BLaER1 treated with 17β-estradiol and CSF1 and Interleukin-3, amounts not matched to agents 10 nM and 100 nM (cell line): ENCODE measurements around the gene INSC.

ENCODE experiments used
- H3K27ac ChIP-seq, 11 experiments: shearing (Covaris generic); formaldehyde crosslinking; 2 replicates each; pipeline ENCODE4 v1.8.1; 2022
- H3K27me3 ChIP-seq, 11 experiments: shearing (Covaris generic); formaldehyde crosslinking; 2 replicates each; pipeline ENCODE4 v1.8.1; 2022
- H3K36me3 ChIP-seq, 11 experiments: shearing (Covaris generic); formaldehyde crosslinking; 2 replicates each; pipeline ENCODE4 v1.8.1; 2022
- H3K4me1 ChIP-seq, 10 experiments: shearing (Covaris generic); formaldehyde crosslinking; 2 replicates each; pipeline ENCODE4 v1.8.1; 2022
- H3K4me2 ChIP-seq, 11 experiments: shearing (Covaris generic); formaldehyde crosslinking; 2 replicates each; pipeline ENCODE4 v1.8.1; 2022
- H3K4me3 ChIP-seq, 10 experiments: shearing (Covaris generic); formaldehyde crosslinking; 2 replicates each; pipeline ENCODE4 v1.8.1; 2022
- H3K9ac ChIP-seq, 11 experiments: shearing (Covaris generic); formaldehyde crosslinking; 2 replicates each; pipeline ENCODE4 v1.8.1; 2022
- H3K9me3 ChIP-seq, 11 experiments: shearing (Covaris generic); formaldehyde crosslinking; replicated peaks in 1 of 11; 2 replicates each; pipeline ENCODE4 v1.8.1; 2022
- H4K20me1 ChIP-seq, 11 experiments: shearing (Covaris generic); formaldehyde crosslinking; 2 replicates each; pipeline ENCODE4 v1.8.1; 2022
- Cebpa-rat ChIP-seq, 11 experiments: shearing (Covaris generic); IDR thresholded peaks; 2 replicates each; pipeline ENCODE4 v1.8.1; 2022

The INSC gene

GRCh38 chr11:15204711-15205110 is 90.0 kb downstream of the INSC start:
- H3K9ac ChIP-seq = no peak overlapping the region
- H3K4me2 ChIP-seq = no peak overlapping the region; a peak in 1 of 22 replicates
- H3K4me1 ChIP-seq = peaks cover 0 to 18% (median 5%) of the 10 kb centered on the region in 10 experiments; a peak in 8 of 20 replicates
- H3K36me3 ChIP-seq = no peaks in the 10 kb centered on the region
- no peak overlapping the region for H3K4me3 ChIP-seq
- H3K27me3 ChIP-seq = no peaks in the 10 kb centered on the region
- TF ChIP-seq Cebpa-rat (IDR thresholded peaks at IDR 0.05) = no peak
- H4K20me1 ChIP-seq = no peaks in the 10 kb centered on the region
- H3K27ac ChIP-seq = no peak overlapping the region
- H3K9me3 ChIP-seq = no peaks in the 10 kb centered on the region

GRCh38 chr11:15206791-15207190 is 92.1 kb downstream of the INSC start:
- Histone ChIP-seq H3K4me2 (no peak overlapping the region; a peak in 2 of 22 replicates), H3K9ac (no peak overlapping the region), H3K4me3 (no peak overlapping the region), H3K27me3 (no peaks in the 10 kb centered on the region), H3K9me3 (no peaks in the 10 kb centered on the region), H3K27ac (no peak overlapping the region), H4K20me1 (no peaks in the 10 kb centered on the region), H3K4me1 (peaks cover 0 to 18% (median 5%) of the 10 kb centered on the region in 10 experiments; a peak in 8 of 20 replicates), H3K36me3 (no peaks in the 10 kb centered on the region)
- TF ChIP-seq Cebpa-rat (IDR thresholded peaks at IDR 0.05) = no peak

- Histone ChIP-seq H3K4me3 (no peak overlapping the region), H3K4me2 (peak overlapping the region in 5 of 11 experiments; percentile 3 to 19 (median 12); a peak in 2 of 22 replicates), H3K4me1 (peaks cover 0 to 23% (median 9%) of the 10 kb centered on the region in 10 experiments; a peak in 13 of 20 replicates), H3K27ac (no peak overlapping the region), H3K9ac (no peak overlapping the region), H3K27me3 (no peaks in the 10 kb centered on the region), H3K36me3 (no peaks in the 10 kb centered on the region), H3K9me3 (no peaks in the 10 kb centered on the region), H4K20me1 (no peaks in the 10 kb centered on the region)
- TF ChIP-seq Cebpa-rat (IDR thresholded peaks at IDR 0.05) = no peak
Observed at GRCh38 chr11:15208378-15209222, 93.9 kb downstream of the INSC start.

- H3K9ac ChIP-seq = no peak overlapping the region
- peaks cover 0 to 25% (median 6%) of the 10 kb centered on the region in 10 experiments; a peak in 11 of 20 replicates for H3K4me1 ChIP-seq
- H4K20me1 ChIP-seq = no peaks in the 10 kb centered on the region
- no peak overlapping the region for H3K4me3 ChIP-seq
- TF ChIP-seq Cebpa-rat (IDR thresholded peaks at IDR 0.05) = 0 out of 22 replicates have a peak, but pooled peaks of 2 of the 11 experiments have one; percentile 19 to 39
- H3K27ac ChIP-seq = no peak overlapping the region
- peak overlapping the region in 5 of 11 experiments; percentile 10 to 42 (median 32); a peak in 9 of 22 replicates for H3K4me2 ChIP-seq
- no peaks in the 10 kb centered on the region for H3K27me3 ChIP-seq
- no peaks in the 10 kb centered on the region for H3K36me3 ChIP-seq
- H3K9me3 ChIP-seq = no peaks in the 10 kb centered on the region
Observed at GRCh38 chr11:15212876-15213275, 98.2 kb downstream of the INSC start.

- H3K4me1 ChIP-seq = peaks cover 0 to 20% (median 0%) of the 10 kb centered on the region in 10 experiments; a peak in 6 of 20 replicates
- H4K20me1 ChIP-seq = no peaks in the 10 kb centered on the region
- no peak overlapping the region for H3K4me3 ChIP-seq
Observed at GRCh38 chr11:15213471-15214231, 98.9 kb downstream of the INSC start.

GRCh38 chr11:15215005-15215404 is 100.3 kb downstream of the INSC start:
- H3K9ac ChIP-seq = no peak overlapping the region
- no peaks in the 10 kb centered on the region for H4K20me1 ChIP-seq
- TF ChIP-seq Cebpa-rat (IDR thresholded peaks at IDR 0.05) = no peak
- H3K4me2 ChIP-seq = no peak overlapping the region
- H3K9me3 ChIP-seq = no peaks in the 10 kb centered on the region
- H3K4me1 ChIP-seq = peaks cover 0 to 34% (median 12%) of the 10 kb centered on the region in 10 experiments; a peak in 16 of 20 replicates
- no peaks in the 10 kb centered on the region for H3K36me3 ChIP-seq
- H3K4me3 ChIP-seq = no peak overlapping the region
- no peaks in the 10 kb centered on the region for H3K27me3 ChIP-seq
- H3K27ac ChIP-seq = no peak overlapping the region

More at GRCh38 chr11:15213471-15214231, 98.9 kb downstream of the INSC start:
- Histone ChIP-seq H3K9ac (no peak overlapping the region), H3K27ac (no peak overlapping the region), H3K36me3 (no peaks in the 10 kb centered on the region), H3K27me3 (no peaks in the 10 kb centered on the region), H3K9me3 (no peaks in the 10 kb centered on the region), H3K4me2 (peak overlapping the region in 4 of 11 experiments; percentile 29 to 42 (median 33); a peak in 4 of 22 replicates)
- TF ChIP-seq Cebpa-rat (IDR thresholded peaks at IDR 0.05) = no peak

- H3K27ac ChIP-seq = no peak overlapping the region
- no peak overlapping the region for H3K9ac ChIP-seq
- no peaks in the 10 kb centered on the region for H4K20me1 ChIP-seq
- H3K9me3 ChIP-seq = no peaks in the 10 kb centered on the region
- peaks cover 12 to 50% (median 28%) of the 10 kb centered on the region in 10 experiments; a peak in 18 of 20 replicates for H3K4me1 ChIP-seq
- H3K27me3 ChIP-seq = no peaks in the 10 kb centered on the region
- no peaks in the 10 kb centered on the region for H3K36me3 ChIP-seq
- no peak for TF ChIP-seq Cebpa-rat (IDR thresholded peaks at IDR 0.05)
- no peak overlapping the region for H3K4me3 ChIP-seq
- no peak overlapping the region for H3K4me2 ChIP-seq
Observed at GRCh38 chr11:15216678-15217077, 102.0 kb downstream of the INSC start.

- Histone ChIP-seq H3K9me3 (no peaks in the 10 kb centered on the region), H3K27ac (no peak overlapping the region), H3K27me3 (no peaks in the 10 kb centered on the region), H3K9ac (no peak overlapping the region), H3K4me3 (no peak overlapping the region), H4K20me1 (no peaks in the 10 kb centered on the region), H3K36me3 (no peaks in the 10 kb centered on the region), H3K4me1 (peaks cover 12 to 52% (median 30%) of the 10 kb centered on the region in 10 experiments; a peak in 18 of 20 replicates), H3K4me2 (no peak overlapping the region)
- TF ChIP-seq Cebpa-rat (IDR thresholded peaks at IDR 0.05) = no peak
Observed at GRCh38 chr11:15217416-15217815, 102.7 kb downstream of the INSC start.

GRCh38 chr11:15222777-15223176 is 108.1 kb downstream of the INSC start:
- H3K4me2 ChIP-seq = no peak overlapping the region
- no peak overlapping the region for H3K9ac ChIP-seq

More at GRCh38 chr11:15222777-15223176, 108.1 kb downstream of the INSC start:
- Histone ChIP-seq H3K9me3 (no peaks in the 10 kb centered on the region), H3K27me3 (no peaks in the 10 kb centered on the region), H3K27ac (no peak overlapping the region), H4K20me1 (no peaks in the 10 kb centered on the region), H3K36me3 (no peaks in the 10 kb centered on the region), H3K4me1 (peaks cover 12 to 34% (median 26%) of the 10 kb centered on the region in 10 experiments; a peak in 18 of 20 replicates), H3K4me3 (no peak overlapping the region)
- no peak for TF ChIP-seq Cebpa-rat (IDR thresholded peaks at IDR 0.05)
